A549 treated with Hydrocortisone at 1 μM for 4 hours (cell line): ENCODE results near the gene THAP5. TPM values are rescaled to one million over a fixed set of nuclear protein-coding genes. Genes with fewer than 3 reads are reported as not detected.

Experiments used
- total RNA-seq: library from RNA; stranded (reverse); fragments of 200-300 nt; extraction: Qiagen RNA extraction; gene quantifications from 5 replicates; pipeline ENCODE4 v1.2.3, GENCODE V29; 2022

Gene THAP5
- 10.2 to 20.9 TPM (median 15.3 TPM) in 5 replicates for total RNA-seq

GRCh38 chr7:108569381-108570145 lies at the start of gene THAP5, which contains the start of gene DNAJB9:
Gene THAP5, minus strand, starts transcription at chr7:108569706. Its CDS starts 137 bp downstream, at chr7:108569569.
Gene DNAJB9, plus strand, starts transcription at chr7:108569874. Its CDS starts 1,853 bp downstream, at chr7:108571727.

GRCh38 chr7:108525985-108526767 lies 43.3 kb downstream of the THAP5 start, which contains the start of gene PNPLA8:
Gene PNPLA8, minus strand, starts transcription at chr7:108526135. Its CDS starts 10,644 bp downstream, at chr7:108515491.

Other genes starting within 250 kb of the THAP5 start
- gene NRCAM, start 113.3 kb downstream of the THAP5 start, total RNA-seq: 72.8 to 129 TPM (median 96.6 TPM) in 5 replicates
- gene PNPLA8, start 43.6 kb downstream of the THAP5 start, total RNA-seq: 13.1 to 22.0 TPM (median 15.9 TPM) in 5 replicates
- gene DNAJB9, start 168 bp upstream of the THAP5 start, total RNA-seq: 8.3 to 11.8 TPM (median 9.9 TPM) in 5 replicates